GM12872 (cell line): ENCODE results near the gene KCNK2.

Experiments
- CTCF ChIP-seq: IDR thresholded peaks from 3 replicates; pipeline ENCODE4 v1.5.1; 2011; ENCODE audit warnings: low read depth, mild to moderate bottlenecking, low read length, moderate library complexity; ENCODE audit not compliant: insufficient read depth

KCNK2 gene

GRCh38 chr1:215198021-215198420, 115.5 kb downstream of the KCNK2 start:
- no peak for TF ChIP-seq CTCF

GRCh38 chr1:215200121-215200520, 117.6 kb downstream of the KCNK2 start:
- TF ChIP-seq CTCF: no peak

- TF ChIP-seq CTCF: no peak
Measured at GRCh38 chr1:215201283-215201682, 118.7 kb downstream of the KCNK2 start.

GRCh38 chr1:215202868-215203267, 120.3 kb downstream of the KCNK2 start:
- no peak for TF ChIP-seq CTCF

GRCh38 chr1:215210167-215210566, 127.6 kb downstream of the KCNK2 start:
- no peak for TF ChIP-seq CTCF

- TF ChIP-seq CTCF: no peak
Measured at GRCh38 chr1:215215846-215216245, 133.3 kb downstream of the KCNK2 start.

- no peak for TF ChIP-seq CTCF
Measured at GRCh38 chr1:215219372-215219771, 136.8 kb downstream of the KCNK2 start.

GRCh38 chr1:215220346-215220745, 137.8 kb downstream of the KCNK2 start:
- no peak for TF ChIP-seq CTCF
